GM19463 (cell line): Measurements from ENCODE around the gene LCN15.
"Not testable (repeated sequence)": the region's sequence is repeated elsewhere in the genome, so short reads cannot be mapped to it uniquely, and the experiment has no call there.

ENCODE experiments used
- ATAC-seq: cut with Tn5 transposase; IDR thresholded peaks from one replicate; pipeline ENCODE4 v1.9.1; 2021; ENCODE audit warnings: mild to moderate bottlenecking, moderate library complexity; ENCODE audit not compliant: unreplicated experiment

The LCN15 gene

DNA sequence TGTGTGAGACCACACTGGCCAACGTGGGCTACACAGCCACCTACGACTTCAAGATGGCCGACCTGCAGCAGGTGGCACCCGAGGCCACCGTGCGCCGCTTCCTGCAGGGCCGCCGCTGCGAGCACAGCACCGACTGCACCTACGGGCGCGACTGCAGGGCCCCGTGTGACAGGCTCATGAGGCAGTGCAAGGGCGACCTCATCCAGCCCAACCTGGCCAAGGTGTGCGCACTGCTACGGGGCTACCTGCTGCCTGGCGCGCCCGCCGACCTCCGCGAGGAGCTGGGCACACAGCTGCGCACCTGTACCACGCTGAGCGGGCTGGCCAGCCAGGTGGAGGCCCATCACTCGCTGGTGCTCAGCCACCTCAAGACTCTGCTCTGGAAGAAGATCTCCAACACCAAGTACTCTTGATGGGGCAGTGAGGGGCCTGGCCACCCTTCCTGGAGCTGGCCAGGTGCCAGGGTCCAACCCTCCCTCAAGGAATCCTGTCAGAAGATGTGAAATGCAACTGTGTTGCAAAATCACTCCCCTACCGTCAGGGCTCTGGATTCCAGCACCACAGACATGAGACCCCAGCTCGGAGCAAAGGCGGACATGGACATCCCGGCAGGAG lies 40.8 kb downstream of the LCN15 start:
- ATAC-seq: no peak

DNA sequence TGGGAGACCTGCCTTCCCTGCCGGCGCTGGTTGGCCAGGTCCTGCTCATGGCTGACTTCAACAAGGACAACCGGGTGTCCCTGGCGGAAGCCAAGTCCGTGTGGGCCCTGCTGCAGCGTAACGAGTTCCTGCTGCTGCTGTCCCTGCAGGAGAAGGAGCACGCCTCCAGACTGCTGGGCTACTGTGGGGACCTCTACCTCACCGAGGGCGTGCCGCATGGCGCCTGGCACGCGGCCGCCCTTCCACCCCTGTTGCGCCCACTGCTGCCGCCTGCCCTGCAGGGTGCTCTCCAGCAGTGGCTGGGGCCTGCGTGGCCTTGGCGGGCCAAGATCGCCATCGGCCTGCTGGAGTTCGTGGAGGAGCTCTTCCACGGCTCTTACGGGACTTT lies 41.4 kb downstream of the LCN15 start:
- no peak for ATAC-seq

DNA sequence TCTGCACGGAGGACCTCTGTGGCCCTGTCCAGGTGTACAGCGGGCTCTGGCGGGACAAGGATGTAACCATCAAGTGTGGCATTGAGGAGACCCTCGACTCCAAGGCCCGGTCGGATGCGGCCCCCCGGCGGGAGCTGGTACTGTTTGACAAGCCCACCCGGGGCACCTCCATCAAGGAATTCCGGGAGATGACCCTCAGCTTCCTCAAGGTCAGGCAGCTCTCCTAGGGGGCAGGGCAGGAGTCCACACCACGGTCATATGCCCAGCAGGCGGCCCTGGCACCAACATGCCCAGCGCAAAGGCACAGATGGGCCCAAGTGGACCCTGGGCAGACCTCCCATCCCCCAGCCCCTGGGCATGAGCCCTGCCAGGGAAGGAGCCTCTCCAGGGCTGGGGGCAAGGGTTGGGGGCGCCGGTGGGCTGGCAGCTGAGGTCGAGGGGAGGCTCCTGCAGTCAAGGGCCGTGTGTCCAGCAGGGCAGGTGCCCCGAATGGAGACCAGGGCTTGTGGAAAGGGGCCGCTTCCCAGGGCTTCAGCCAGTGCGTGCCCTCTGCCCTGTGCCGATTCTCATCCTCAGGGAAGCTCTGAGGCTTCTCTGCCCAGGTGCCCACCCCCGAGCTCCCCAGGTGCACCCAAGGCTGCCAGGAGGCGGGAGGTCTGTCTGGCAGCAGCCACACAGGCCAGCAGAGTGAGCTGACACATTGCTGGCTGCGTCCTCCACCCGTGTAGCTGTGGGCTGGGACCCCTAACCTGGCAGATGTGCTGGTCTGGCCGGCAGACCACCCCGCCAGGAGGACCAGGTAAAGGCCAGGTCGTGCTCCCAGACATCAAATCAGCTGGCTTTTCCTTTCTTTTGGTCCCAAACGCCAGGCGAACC lies 42.0 kb downstream of the LCN15 start:
- no peak for ATAC-seq

DNA sequence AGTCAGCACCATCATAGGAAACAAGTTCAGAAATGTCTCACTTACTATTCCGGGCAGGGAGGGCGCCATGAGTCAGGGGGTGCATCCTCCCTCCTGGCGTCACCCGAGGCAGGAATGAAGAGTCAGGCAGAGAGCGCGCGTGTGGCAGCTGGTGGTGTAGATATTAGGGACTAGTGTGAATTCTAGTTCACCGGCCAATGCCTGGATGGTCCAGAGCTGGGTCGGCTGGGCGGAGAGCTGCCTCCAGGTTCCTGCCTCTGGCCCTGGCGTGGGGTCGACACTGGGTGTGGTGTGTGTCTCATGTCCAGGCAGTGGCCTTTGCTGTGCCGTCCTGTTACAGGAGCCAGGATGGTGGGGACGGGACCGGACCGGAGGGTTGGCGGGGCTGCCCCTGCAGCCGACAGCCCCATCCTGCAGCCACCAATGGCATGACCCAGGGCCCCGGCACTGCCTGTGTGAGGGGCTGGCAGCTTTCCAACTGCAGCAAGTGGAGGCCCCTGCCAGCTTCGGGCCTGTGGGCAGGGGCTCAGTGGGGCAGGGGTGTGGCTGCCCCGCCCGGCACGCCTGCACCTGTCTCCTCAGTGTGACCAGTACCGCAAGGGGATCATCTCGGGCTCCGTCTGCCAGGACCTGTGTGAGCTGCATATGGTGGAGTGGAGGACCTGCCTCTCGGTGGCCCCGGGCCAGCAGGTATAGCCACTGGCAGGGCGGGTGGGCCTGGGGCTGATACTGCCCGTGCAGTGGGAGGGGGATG lies 42.8 kb downstream of the LCN15 start:
- ATAC-seq: no peak

DNA sequence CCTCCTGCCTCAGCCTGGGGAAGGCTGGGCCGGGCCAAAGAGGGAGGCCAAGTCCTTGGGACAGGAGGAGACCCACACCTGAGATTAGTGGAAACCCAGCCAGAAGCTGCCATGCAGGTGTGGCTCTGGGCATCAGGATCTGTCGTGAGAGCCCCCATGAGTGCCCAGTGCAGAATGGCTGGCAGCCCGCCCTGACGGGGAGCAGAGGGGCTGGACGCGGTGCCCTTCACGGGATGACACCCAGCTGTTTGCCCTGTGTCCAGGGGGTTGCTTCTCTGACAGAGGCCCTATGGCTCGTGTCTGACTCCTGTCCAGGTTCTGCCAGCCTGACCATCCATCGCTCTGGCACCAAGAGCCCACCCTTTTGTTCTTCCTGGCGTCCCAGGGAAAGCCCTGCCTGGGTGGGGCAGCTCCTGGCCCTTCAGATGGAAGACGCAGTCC lies 43.4 kb downstream of the LCN15 start:
- ATAC-seq: no peak

DNA sequence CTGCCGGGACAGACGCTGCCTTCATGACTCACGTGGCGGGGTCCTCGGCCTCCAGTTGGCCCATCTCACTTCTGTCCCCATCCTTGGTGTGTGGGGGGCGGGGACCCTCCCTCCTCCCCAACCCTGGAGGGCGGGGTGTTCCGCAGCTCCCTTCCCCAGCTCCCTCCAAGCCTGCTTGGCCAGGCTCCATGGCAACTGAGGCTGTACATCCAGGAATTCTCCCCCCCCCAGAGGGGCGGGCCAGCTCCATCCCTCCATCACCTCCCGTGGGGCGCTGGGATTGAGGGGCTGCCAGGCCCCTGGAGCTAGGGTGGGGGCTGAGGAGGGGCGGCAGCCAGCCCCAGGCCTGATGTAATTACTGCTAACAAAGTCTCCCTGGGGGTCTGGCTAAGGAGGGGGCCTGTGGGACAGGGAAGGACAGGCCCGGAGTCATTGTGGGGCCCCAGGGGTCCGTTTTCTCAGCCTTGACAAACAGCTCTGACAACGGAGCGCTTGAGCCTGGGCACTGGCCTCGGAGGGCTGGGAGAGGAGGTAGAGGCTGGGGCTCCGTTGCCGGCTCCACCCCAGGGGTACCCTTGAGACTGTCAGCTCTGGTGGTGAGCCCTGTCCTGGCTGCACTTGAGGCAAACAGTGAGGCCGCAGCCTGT lies 43.9 kb downstream of the LCN15 start:
- no peak for ATAC-seq

GRCh38 chr9:136719195-136719880 lies 45.0 kb downstream of the LCN15 start:
- ATAC-seq: no peak

GRCh38 chr9:136718345-136719194 lies 45.7 kb downstream of the LCN15 start:
- ATAC-seq: no peak

DNA sequence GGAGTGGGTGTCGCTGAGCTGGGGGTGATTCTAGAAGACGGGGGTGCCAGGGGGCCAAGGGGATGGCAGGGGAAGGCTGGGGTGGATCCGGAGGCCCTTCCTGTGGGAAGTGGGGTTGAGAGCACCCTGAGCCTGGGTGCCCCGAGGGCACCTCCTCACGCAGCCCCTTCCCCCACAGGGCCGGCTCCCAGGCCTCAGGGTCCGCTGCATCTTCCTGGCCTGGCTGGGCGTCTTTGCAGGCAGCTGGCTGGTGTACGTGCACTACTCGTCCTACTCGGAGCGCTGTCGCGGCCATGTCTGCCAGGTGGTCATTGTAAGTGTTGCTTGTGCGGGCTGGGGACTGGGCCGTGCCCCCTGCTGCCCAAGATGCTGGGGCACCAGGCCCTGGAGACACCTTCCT lies 46.9 kb downstream of the LCN15 start:
- no peak for ATAC-seq

DNA sequence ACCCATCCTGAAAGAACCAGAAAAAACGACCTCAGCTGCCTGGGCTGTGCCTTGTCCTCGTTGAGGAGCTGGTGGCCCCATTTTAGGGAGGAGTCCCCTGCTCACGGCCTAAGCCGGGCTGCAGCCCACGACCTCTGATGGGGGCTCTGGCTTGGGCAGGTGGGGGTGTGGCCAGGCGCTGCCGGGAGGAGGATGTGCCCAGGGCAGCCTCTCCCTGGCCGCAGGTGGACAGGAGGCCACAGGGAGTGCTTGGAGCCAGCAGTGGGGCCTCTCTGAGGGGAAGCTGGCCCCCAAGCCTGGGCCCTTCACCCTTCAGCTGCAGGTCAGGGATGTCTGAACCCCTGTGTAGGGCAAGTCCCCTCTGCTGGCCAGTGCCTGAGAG lies 49.4 kb downstream of the LCN15 start:
- ATAC-seq: no peak

DNA sequence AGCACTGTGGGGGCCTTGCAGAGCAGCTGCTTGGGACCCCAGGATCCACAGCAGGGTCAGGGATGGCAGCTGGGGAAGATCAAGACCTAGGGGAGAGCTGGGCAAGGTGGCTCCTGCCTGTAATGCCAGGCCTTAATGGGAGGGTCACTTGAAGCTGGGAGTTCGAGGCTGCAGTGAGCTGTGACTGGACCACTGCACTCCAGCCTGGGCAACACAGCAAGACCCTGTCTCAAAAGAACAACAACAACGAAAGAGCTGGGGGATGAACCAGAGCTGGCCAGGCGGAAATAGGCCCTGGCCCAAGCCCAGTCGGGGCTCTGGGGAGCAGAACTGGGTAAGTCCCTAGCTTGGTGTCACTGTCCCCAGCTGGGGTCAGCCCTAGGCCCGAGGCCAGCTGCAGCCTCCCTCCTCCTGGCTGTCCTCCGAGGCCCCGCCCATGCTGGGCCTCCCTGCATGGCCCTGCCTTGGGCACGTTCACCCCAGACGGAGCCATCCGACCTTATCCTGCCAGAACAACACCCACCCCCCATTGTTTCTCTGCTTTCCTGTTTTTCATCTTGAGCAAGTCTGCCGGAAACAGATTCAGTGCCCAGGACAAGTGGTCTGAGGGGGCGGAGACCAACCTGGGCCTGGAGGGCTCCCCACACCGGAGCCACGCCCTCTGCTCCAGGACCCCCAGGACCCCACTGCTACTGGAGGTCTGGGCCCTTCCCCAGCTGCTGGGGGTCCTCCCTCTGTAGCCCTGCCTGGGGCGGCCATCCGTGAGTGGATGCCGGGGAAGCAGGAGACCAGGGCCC lies 50.0 kb downstream of the LCN15 start:
- ATAC-seq: no peak

DNA sequence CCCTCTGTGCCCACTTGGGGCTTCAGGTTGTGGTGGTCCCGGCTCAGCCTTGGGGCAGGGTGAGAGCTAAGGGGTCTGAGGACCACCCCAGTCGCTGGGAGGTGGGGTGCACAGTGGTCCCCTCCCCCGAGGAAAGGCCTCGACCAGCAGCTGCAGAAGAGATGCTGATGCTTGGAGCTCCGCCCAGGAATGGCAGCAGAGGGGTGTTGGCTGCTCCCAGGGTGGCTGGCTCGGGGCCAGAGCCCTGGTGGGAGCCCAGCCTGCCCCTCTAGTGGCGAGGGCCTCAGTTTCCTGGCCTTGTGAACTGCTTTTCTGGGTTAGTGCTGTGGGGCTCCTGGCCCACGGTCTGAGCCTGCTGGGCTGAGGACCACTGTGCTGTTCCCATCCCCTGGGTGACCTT lies 50.8 kb downstream of the LCN15 start:
- no peak for ATAC-seq

GRCh38 chr9:136712690-136713544 lies 51.4 kb downstream of the LCN15 start:
- ATAC-seq: no peak

- no peak for ATAC-seq
Observed at GRCh38 chr9:136711751-136712689, 52.3 kb downstream of the LCN15 start, which contains the start of gene DIPK1B. DIPK1B (plus strand) TSS chr9:136712572; CDS start chr9:136712666, 94 bp downstream.

DNA sequence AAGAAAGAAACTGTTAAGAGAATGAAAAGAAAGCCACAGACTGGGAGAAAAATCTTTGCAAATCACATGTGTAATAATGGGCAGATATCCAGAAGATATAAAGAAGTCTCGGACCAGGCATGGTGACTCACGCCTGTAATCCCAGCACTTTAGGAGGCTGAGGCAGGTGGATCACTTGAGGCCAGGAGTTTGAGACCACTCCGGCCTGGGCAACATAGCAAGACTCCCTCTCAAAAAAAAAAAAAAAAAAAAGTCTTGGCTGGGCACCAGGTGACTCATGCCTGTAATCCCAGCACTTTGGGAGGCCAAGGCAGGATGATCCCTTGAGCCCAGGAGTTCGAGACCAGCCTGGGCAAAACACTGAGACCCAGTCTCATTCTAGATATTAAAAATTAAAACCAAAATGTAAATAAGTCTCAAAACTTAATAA lies 53.1 kb downstream of the LCN15 start:
- not testable (repeated sequence) for ATAC-seq

DNA sequence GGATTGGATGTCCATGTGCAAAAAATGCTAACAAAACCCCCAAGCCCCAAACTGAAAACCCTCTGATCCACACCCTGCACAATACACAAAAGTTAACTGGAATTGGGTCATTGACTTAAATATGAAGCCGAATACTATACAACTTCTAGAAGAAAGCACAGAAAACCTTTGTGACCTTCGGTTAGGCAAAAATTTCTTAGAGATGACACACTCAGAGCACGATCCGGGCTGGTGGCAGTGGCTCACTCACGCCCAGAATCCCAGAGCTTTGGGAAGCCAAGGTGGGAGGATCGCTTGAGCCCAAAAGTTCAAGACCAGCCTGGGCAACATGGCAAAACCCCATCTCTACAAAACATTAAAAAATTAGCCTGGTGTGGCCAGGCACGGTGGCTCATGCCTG lies 53.8 kb downstream of the LCN15 start:
- ATAC-seq: no peak
